Measurements from ENCODE around the gene NELFA.
"Not testable (repeated sequence)": the region's sequence is repeated elsewhere in the genome, so short reads cannot be mapped to it uniquely, and the experiment has no call there.

NELFA gene

DNA sequence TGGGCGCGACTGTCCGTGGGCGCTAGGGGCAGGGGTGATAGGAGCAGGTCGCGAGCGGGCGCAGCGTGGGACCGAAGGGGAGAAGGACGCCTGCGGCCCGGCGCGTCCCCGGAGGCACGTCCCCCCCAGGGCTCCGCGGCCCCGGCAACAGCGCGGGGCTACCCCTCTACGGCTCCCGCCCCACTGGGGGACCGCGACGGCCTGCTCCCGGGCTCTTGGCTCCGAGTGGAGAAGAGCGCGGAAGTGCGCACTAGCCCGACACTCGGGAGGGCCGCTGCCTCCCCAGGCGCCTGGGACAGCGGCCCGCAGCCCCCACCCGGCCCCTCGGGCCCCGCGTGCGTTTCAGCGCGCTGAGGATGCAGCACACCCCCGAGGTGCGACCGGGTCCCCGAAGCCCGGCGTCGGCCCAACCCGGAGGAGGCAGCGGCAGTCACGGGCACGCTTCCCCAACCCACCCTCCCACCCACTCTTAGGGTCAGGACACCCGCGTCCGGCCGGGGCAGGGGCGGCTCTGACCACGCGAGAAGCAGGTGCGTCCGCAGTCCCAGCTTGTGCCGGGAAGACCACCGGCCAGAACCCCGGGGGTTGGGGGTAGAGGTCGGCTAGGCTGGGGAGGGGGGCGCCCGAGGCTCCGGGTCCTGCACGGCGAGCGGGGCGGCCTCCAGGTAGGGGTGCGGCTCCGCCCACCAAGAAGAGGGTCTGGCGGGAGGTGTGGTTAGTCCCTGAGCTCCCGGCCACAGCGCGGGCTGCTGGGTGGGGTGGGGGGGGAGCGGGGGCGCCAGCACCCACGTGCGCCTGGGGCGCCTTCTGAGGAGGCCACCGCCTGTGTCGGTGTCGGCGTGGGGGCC is 31.8 kb upstream of the NELFA start:
- no peak for FAIRE-seq

DNA sequence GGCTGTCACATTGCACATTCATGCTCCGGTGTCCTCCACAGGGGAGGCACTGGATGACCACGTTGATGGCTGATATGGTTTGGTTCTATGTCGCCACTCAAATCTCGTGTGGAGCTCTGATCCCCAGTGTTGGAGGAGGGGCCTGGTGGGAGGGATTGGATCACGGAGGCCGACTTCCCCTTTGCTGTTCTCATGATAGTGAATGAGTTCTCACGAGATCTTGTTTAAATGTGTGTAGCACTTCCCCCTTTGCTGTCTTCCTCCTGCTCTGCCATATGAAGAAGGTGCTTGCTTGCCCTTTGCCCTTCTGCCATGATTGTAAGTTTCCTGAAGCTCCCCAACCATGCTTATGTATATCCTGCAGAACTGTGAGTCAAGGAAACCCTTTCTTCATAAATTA is 28.1 kb upstream of the NELFA start:
- no peak for FAIRE-seq

DNA sequence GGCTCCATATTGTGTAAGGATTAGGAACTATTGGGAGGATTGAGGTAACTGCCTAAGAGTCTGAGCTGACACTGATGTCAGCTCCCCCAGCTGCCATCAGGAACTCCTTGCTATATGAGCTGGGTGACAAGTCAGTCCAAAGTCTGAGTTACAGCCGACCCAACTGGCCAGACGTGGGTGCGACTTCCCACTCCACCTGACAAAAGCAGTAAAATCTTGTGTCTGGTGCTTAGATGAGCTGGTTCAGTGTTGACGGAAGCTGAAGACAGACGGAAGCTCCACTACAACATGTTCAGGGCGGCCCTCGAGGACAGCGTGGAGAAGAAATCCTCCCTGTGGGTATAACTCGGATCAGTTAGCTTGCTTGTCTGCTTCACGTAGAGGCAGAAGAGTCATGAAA is 27.6 kb upstream of the NELFA start:
- FAIRE-seq = no peak

DNA sequence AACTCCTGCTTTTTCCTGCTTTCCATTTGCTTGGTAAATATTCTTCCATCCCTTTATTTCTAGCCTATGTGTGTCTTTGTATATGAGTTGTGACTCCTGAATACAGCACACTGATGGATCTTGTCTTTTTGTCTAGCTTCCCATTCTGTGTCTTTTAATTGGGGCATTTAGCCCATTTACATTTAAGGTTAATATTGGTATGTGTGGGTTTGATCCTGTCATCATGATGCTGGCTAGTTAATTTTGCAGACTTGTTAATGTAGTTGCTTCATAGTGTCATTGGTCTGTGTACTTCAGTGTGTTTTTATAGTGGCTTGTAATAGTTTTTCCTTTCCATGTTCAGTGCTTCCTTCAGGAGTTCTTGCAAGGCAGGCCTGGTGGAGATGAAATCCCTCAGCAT is 22.4 kb upstream of the NELFA start:
- FAIRE-seq = not testable (repeated sequence)

DNA sequence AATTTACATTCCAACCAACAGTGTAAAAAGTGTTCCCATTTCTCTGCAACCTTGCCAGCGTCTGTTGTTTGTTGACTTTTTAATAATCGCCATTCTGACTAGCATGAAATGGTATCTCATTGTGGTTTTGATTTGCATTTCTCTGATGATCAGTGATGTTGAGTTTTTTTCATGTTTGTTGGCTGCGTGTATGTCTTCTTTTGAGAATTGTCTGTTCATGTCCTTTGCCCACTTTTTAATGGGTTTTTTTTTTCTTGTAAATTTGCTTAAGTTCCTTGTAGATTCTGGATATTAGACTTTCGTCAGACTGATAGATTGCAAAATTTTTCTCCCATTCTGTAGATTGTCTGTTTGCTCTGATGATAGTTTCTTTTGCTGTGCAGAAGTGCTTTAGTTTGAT is 18.3 kb upstream of the NELFA start:
- not testable (repeated sequence) for FAIRE-seq

DNA sequence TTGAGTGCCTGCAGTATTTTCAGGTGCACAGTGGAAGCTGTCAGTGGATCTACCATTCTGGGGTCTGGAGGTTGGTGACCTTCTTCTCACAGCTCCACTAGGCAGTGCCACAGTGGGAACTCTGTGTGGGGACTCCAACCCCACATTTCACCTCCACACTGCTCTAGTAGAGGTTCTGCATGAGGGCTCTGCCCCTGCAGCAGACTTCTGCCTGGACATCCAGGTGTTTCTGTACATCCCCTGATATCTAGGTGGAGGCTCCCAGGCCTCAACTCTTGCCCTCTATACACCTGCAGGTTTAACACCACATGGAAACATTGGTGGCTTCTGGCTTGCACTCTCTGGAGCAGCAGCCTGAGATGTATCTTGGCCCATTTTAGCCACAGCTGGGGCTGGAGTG is 17.0 kb upstream of the NELFA start:
- FAIRE-seq = no peak

DNA sequence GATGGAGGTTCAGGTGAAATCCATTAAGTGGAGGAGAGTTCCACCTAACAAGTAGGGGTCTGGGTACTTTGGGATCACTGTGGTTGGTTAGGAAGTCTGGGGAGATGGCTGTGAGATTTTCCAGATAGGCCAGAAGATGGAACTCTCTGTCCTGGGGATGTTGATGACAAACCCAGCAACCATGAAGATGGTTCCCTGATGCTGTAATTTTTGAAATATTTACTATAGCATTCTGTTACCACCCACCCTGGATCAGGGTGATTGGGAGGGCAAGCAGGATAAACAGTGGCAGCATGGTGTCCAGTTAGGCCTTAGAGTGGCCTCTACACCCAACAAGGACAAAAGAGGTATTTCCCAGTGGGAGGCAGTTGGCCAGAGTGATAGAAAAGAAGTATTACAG is 15.9 kb upstream of the NELFA start:
- FAIRE-seq = no peak

DNA sequence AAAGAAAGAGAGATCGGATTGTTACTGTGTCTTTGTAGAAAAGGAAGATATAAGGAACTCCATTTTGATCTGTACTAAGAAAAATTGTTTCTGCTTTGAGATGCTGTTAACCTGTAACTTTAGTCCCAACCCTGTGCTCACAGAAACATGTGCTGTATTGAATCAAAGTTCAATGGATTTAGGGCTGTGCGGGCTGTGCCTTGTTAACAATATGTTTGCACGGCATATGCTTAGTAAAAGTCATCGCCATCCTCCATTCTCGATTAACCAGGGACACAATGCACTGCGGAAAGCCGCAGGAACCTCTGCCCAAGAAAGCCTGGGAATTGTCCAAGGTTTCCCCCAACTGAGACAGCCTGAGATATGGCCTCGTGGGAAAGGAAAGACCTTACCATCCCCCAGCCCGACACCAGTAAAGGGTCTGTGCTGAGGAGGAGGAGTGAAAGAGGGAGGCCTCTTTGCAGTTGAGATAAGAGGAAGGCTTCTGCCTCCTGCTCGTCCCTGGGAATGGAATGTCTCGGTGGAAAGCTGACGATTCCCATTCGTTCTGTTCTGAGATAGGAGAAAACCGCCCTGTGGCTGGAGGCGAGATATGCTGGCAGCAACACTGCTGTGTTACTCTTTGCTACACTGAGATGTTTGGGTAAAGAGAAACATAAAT is 12.7 kb upstream of the NELFA start:
- not testable (repeated sequence) for FAIRE-seq

DNA sequence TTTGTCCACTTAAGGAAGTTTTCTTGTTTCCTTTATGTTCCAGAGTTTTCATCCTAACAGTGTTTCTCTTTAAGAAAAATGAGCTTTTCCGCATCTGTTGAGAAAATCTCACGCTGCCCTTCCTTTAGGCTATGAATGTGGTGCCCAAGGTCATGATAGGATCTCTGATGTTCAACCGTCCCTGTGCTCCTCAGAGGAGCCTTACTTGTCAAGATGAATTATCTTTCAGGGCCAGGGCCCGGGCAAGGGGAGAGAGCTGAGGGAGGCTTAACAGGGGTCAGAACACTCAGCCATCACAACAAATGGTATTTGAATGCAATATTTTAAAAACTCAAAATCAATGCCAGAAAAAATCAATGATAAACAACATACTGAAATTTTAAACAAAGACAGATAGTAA is 6.2 kb upstream of the NELFA start:
- FAIRE-seq = no peak

DNA sequence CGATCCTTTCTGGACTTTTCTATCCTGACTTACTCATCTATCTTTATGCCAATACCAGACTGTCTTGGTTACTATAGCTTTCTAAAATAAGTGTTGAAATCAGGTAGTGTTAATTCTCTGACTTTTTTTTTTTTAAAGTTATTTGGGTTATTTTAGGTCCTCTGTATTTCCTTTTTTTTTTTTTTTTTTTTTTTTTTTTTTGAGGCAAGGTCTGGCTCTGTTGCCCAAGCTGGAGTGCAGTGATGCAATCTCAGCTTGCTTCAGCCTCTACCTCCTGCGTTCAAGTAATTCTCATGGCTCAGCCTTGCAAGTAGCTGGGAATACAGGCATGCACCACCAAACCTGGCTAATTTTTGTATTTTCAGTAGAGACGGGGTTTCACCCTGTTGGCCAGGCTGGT is 2.8 kb upstream of the NELFA start:
- FAIRE-seq = no peak

DNA sequence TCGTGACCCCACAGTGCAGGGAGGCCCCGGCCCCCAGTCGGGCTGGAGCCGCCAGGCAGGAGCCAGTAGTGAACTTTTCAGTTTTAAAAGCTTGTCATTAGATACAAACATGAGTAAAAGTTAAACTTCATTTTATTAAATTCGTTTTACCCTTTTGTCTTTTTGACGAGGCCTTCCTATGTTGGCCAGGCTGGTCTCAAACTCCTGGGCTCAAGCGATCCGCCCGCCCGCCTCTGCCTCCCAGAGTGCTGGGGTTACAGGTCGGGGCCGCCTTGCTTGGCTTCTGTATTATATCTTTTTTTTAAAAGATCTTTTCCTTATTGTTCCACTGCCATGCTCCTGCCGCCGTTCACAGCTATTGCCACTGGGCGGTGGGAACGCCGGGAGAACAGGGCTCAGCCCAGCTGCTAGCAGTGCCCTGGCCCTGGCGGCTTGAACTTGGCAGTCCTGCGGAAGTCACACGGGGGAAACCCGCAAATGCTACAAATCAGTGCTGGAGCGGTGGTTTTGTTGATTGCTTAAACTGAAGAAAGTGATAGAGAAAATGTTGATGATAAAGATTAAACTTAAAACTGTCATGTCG is 968 bp upstream of the NELFA start:
- no peak for FAIRE-seq

DNA sequence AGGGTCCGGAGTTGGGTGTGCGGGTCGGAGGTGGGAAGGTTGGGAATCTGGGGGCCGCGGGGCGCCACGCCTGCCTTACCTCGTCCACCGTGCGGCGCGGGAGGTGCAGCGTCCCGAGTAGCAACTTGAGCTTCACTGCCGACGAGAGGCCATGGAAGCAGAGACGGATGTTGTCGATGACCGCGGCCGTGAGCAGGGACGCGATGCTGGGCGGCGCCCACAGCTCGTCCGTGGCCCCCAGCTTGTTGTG is 178 bp downstream of the NELFA start:
- no peak for FAIRE-seq

DNA sequence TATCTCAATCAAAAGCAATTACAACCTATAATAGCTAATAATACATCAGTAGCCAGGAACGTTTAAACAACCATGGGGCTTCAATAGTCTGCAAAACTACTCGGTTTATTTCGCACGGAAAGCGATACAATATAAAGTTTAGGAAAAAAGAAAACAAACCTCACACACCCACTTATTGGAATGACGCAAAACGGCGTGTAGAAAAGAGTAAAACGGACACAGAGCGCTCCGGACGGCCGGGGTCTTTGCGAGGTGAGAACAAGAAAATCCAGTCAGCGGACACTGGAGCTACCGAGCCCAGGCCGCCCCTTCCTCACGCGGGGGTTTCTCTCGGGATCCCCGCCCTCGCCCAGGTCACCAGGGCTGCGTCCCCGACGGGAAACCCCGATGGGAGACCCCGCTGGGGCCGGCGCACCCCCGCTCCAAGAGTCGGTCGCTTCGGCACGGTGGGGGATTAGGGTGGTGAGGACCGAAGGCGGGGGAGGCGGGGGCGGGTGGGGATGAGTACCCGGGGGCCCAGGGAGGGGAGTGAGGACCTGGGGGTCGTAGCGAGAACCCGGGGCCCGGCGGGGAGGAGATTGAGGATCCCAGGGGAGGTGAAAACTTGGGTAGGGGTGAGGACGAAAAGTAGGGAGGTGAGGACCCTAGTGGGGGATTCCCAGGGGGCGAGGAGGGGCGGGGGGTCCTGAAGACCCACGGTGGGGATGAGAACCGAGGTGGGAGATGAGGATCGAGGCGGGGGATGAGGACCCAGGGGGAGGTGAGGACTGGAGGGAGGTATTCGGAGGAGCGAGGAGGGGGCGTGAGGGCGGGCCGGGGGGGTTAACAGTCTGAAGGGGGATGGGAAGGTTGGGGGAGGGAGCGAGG is 737 bp downstream of the NELFA start:
- FAIRE-seq = no peak

DNA sequence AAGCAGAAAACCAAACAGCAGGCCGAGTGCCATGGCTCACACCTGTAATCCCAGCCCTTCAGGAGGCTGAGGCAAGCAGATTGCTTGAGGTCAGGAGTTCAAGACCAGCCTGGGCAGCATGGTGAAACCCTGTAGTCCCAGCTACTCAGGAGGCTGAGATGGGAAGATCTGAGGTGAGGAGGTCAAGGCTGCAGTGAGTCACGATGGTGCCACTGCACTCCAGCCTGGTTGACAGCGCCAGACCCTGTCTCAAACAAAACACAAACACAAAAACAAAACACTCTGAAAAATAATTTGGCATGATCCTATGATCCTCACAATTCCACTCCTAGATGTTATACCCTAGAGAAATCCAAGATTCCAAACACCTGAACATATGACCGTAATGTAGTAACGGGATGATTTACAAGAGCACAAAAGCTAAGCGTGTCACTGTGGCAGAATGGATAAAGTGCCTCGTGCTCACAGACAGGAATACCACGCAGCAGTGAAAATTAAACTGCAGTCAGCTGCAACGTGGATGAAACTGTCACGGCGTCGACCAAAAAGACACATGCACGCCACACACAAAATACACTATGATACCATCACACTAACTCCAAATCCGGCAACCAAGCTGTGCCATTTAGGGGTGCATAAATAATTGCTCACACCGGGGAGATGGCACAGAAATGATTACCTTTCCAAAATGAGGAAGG is 1.7 kb downstream of the NELFA start:
- FAIRE-seq = no peak

DNA sequence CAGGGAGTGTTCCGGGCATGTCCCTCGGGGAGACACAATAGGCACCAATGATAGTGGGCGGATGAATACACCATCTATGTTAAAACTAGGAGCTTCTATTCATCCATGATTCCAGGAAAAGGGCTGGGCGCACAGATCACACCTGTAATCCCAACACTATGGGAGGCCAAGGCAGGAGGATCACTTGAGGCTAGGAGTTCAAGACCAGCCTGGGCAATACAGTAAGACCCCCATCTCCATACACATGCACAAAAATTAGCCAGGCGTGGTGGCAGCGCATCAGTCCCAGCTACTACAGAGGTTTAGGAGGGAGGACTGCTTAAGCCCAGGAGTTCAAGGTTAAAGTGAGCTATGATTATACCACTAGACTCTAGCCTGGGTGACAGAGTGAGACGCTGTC is 2.4 kb downstream of the NELFA start:
- FAIRE-seq = no peak

DNA sequence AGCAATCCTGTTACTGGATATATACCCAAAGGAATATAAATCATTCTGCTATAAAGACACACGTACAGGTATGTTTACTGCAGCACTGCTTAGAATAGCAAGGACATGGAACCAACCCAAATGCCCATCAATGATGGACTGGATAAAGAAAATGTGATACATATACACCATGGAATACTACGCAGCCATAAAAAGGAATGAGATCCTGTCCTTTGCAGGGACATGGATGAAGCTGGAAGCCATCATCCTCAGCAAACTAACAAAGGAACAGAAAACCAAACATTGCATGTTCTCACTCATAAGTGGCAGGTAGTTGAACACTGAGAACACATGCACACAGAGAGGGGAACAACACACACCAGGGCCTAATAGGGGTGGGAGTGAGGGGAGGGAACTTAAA is 5.4 kb downstream of the NELFA start:
- FAIRE-seq = not testable (repeated sequence)

DNA sequence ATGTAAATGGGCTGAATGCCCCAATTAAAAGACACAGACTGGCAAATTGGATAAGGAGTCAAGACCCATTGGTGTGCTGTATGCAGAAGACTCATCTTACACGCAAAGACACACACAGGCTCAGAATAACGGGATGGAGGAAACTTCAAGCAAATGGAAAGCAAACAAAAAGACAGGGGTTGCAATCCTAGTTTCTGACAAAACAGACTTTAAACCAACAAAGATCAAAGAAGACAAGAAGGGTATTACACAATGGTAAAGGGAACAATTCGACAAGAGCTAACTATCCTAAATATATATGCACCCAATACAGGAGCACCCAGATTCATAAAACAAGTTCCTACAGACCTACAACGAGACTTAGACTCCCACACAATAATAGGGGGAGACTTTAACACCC is 9.5 kb downstream of the NELFA start:
- not testable (repeated sequence) for FAIRE-seq

DNA sequence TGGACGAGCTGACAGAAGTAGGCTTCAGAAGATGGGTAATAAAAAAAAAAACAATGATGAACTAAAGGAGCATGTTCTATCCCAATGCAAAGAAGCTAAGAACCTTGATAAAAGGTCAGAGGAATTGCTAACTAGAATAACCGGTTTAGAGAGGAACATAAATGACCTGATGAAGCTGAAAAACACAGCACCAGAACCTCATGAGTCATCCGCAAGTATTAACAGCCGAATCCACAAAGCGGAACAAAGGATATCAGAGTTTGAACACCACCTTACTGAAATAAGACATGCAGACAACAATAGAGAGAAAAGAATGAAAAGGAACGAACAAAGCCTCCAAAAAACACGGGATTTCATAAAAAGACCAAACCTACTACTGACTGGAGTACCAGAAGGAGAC is 10.5 kb downstream of the NELFA start:
- FAIRE-seq = no peak

DNA sequence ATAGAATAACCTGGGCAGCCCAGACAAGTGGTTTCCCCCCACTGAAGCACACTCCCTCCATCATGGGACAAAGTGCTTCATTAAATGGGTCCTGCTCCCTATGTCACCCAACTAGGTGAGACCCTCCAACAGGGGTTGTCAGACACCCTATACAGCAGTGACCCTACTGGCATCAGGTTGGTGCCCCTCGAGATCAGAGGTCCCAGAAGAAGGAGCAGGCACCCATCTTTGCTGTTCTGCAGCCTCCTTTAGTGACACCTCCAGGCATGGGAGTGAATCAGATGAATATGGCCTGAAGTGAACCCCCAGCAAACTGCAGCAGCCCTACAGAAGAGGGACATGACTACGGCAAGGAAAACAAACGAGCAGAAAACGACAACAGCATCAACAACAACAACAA is 11.1 kb downstream of the NELFA start:
- FAIRE-seq = no peak

DNA sequence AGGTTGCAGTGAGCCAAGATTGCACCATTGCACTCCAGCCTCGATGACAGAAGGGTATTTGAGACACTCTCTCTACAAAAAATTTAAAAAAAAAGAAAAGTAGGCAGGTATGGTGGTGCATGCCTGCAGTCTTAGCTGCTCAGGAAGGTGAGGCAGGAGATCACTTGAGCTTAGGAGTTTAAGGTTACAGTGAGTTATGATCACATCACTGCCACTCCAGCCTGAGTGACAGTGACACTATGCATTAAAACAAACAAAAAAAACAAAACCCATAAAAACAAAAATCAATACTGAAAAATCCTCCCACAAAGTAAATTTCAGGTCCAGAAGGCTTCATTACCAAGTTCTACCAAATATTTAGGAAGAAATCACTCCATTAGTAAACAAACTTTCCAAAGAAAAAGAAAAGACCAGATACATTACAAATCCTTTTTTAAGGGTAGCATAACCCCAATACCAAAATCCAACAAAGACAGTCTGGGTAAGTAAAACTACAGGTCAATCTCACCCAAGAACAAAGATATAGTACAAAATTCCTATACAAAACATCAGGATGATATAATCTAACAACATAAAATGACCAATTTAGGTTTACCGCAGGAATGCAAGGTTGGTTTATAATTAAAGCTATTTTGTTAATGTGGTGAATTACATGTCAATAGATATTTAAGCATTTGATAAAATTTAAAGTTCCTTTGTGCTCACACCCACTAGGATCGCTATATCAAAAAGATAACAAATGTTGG is 11.7 kb downstream of the NELFA start:
- FAIRE-seq = no peak

DNA sequence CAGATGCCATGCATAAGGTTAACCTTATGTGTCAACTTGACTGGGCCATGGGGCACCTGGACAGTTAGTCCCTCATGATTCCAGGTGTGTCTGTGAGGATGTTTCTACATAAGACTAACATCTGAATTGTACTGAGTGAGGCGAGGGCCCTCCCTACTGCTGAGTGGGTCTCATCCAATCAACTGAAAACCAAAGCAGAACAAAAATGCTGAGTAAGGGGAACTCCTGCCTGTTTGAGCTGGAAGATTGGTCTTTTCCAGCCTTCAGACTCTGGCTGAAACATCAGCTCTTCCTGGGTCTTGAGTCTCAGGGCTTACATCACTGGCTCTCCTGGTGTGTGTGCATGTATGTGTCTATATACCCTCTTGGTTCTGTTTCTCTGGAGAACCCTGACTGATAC is 13.8 kb downstream of the NELFA start:
- no peak for FAIRE-seq
